HG03175 (cell line): ENCODE measurements around the gene ZNF846.
"Not testable (repeated sequence)": the region's sequence is repeated elsewhere in the genome, so short reads cannot be mapped to it uniquely, and the experiment has no call there.

Experiments used
- ATAC-seq: cut with Tn5 transposase; IDR thresholded peaks from one replicate; pipeline ENCODE4 v1.9.1; 2021; ENCODE audit warnings: mild to moderate bottlenecking, moderate library complexity; ENCODE audit not compliant: unreplicated experiment

ZNF846 gene

GRCh38 chr19:9768175-9769112 lies at the start of gene ZNF846:
TSS of gene ZNF846 (minus strand) at chr19:9768738. CDS start at chr19:9764950, 3,788 bp downstream.
- peak; percentile 97 for ATAC-seq

- no peak for ATAC-seq
Measured at GRCh38 chr19:9818175-9818733, 49.7 kb upstream of the ZNF846 start.

GRCh38 chr19:9811139-9811538 lies 42.6 kb upstream of the ZNF846 start:
- ATAC-seq: no peak

- no peak for ATAC-seq
Measured at GRCh38 chr19:9808855-9809824, 40.6 kb upstream of the ZNF846 start.

- ATAC-seq: no peak
Measured at GRCh38 chr19:9806803-9807202, 38.3 kb upstream of the ZNF846 start.

GRCh38 chr19:9801976-9802375 lies 33.4 kb upstream of the ZNF846 start:
- ATAC-seq: no peak

GRCh38 chr19:9799162-9799561 lies 30.6 kb upstream of the ZNF846 start:
- ATAC-seq: no peak

- ATAC-seq: no peak
Measured at GRCh38 chr19:9797871-9798270, 29.3 kb upstream of the ZNF846 start.

- peak; percentile 56 for ATAC-seq
Measured at GRCh38 chr19:9796113-9796773, 27.7 kb upstream of the ZNF846 start.

- peak; percentile 14 for ATAC-seq
Measured at GRCh38 chr19:9793071-9793591, 24.6 kb upstream of the ZNF846 start.

GRCh38 chr19:9792206-9793070 lies 23.9 kb upstream of the ZNF846 start:
- ATAC-seq: peak; percentile 33

- peak; percentile 33 for ATAC-seq
Measured at GRCh38 chr19:9791552-9792205, 23.1 kb upstream of the ZNF846 start.

- ATAC-seq: not testable (repeated sequence)
Measured at GRCh38 chr19:9791073-9791367, 22.5 kb upstream of the ZNF846 start.

GRCh38 chr19:9789579-9789978 lies 21.0 kb upstream of the ZNF846 start:
- not testable (repeated sequence) for ATAC-seq

- ATAC-seq: no peak
Measured at GRCh38 chr19:9789066-9789465, 20.5 kb upstream of the ZNF846 start.

GRCh38 chr19:9788604-9789003 lies 20.1 kb upstream of the ZNF846 start:
- ATAC-seq: not testable (repeated sequence)

- no peak for ATAC-seq
Measured at GRCh38 chr19:9786819-9787218, 18.3 kb upstream of the ZNF846 start.

- no peak for ATAC-seq
Measured at GRCh38 chr19:9786342-9786741, 17.8 kb upstream of the ZNF846 start.
